ENCODE data around the gene GSTM2.
"Not testable (repeated sequence)": the region's sequence is repeated elsewhere in the genome, so short reads cannot be mapped to it uniquely, and the experiment has no call there.

GSTM2 gene

GRCh38 chr1:109650609-109651008, 17.2 kb upstream of the GSTM2 start:
- DNase-seq, result no peak

GRCh38 chr1:109652402-109652801, 15.5 kb upstream of the GSTM2 start:
- DNase-seq, result no peak

GRCh38 chr1:109653306-109653705, 14.6 kb upstream of the GSTM2 start:
- no peak for DNase-seq

- no peak for DNase-seq
Measured at GRCh38 chr1:109654519-109654918, 13.3 kb upstream of the GSTM2 start.

GRCh38 chr1:109655615-109656519, 12.0 kb upstream of the GSTM2 start, which contains the start of gene GSTM4:
GSTM4 (plus strand) TSS chr1:109656099; CDS start chr1:109656390, 291 bp downstream.
- no peak for DNase-seq

- no peak for DNase-seq
Measured at GRCh38 chr1:109657395-109657794, 10.5 kb upstream of the GSTM2 start.

GRCh38 chr1:109657970-109658369, 9.9 kb upstream of the GSTM2 start:
- DNase-seq, result no peak

- no peak for DNase-seq
Measured at GRCh38 chr1:109658533-109659042, 9.3 kb upstream of the GSTM2 start.

GRCh38 chr1:109659145-109659544, 8.7 kb upstream of the GSTM2 start:
- DNase-seq, result no peak

- no peak for DNase-seq
Measured at GRCh38 chr1:109659997-109660690, 7.7 kb upstream of the GSTM2 start.

DNA sequence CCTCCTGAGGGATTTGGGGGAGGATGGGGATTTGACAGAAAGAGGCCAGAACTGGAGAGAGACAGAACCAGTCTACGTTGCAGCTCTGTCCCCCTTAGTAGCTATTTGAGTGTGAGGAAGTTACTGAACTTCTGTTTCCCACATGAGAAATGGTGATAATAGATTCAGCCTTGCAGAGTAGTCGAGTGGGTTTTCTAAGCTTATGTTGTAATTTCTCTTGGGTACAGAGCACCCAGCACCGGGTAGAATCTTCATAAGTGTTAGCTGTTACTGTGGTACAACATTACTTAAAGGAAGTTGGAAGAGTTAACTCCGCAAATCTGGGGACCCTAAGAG, 7.2 kb upstream of the GSTM2 start:
- not testable (repeated sequence) for DNase-seq

DNA sequence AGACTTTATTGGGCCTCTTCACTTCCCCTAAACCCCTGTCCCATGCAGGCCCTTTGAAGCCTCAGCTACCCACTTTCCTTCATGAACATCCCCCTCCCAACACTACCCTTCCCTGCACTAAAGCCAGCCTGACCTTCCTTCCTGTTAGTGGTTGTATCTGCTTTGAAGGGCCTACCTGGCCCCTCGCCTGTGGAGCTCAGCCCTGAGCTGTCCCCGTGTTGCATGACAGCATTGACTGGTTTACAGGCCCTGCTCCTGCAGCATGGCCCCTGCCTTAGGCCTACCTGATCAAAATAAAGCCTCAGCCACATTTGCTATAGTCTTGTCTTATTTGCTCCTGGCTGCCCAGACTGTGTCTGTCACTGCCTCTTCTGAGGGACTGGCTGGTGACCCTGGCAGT, 6.5 kb upstream of the GSTM2 start:
- DNase-seq, result no peak

- no peak for DNase-seq
Measured at GRCh38 chr1:109664671-109665070, 3.2 kb upstream of the GSTM2 start.

- no peak for DNase-seq
Measured at GRCh38 chr1:109668123-109668775, 392 bp downstream of the GSTM2 start.

- no peak for DNase-seq
Measured at GRCh38 chr1:109669246-109669948, 1.5 kb downstream of the GSTM2 start.

GRCh38 chr1:109669949-109670302, 2.1 kb downstream of the GSTM2 start:
- DNase-seq, result not testable (repeated sequence)

DNA sequence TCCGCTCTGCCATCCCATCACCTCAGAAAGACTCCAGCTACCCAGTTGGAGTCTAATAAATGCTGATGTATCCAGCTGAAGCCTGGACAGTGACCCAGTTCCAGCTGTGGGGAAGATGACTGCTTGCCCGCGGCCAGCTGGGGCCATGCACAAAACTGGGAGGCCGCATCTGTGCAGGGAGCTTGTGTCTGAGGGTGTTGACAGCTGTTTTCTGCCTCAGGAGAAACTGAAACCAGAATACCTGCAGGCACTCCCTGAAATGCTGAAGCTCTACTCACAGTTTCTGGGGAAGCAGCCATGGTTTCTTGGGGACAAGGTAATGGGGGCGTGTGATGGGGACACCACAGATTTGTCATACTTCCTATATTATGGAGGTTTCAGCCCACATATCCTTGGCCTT, 3.2 kb downstream of the GSTM2 start:
- DNase-seq, result no peak

DNA sequence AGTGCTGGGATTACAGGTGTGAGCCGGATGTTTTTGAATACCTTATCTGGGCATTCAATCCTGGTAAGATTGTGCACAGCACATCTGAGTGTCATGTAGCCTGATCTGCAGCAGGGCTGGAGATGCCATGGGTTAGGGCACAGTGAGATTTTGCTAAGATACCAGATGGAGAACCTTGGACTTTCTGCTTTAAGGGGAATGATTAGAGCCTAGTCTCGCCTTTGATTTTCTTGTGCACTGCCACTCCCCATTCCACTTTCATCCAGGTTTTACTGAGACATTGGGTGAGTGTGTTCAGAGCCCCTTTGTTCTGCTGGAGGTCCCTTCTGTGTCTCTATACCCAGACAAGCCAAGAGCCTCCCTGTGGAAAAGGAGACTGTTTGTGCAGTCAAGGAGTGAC, 6.0 kb downstream of the GSTM2 start:
- not testable (repeated sequence) for DNase-seq

- DNase-seq, result not testable (repeated sequence)
Measured at GRCh38 chr1:109676683-109677381, 9.0 kb downstream of the GSTM2 start.

- DNase-seq, result no peak
Measured at GRCh38 chr1:109677459-109677858, 9.6 kb downstream of the GSTM2 start.

DNA sequence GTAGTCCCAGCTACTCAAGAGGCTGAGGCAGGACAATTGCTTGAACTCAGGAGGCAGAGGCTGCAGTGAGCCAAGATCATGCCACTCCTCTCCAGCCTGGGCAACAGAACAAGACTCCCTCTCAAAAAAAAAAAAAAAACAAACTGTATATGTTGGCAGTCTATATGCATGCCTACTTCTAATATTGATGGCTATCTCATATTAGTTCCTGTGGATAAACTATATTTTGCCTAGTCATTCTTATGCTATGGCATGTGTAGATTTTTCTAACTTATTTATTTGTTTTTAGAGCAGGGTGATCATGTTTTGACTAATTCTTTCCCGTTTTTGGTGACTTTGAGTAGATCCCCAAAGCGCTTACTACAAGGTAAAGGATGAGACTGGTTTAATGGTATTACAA, 10.8 kb downstream of the GSTM2 start:
- not testable (repeated sequence) for DNase-seq

DNA sequence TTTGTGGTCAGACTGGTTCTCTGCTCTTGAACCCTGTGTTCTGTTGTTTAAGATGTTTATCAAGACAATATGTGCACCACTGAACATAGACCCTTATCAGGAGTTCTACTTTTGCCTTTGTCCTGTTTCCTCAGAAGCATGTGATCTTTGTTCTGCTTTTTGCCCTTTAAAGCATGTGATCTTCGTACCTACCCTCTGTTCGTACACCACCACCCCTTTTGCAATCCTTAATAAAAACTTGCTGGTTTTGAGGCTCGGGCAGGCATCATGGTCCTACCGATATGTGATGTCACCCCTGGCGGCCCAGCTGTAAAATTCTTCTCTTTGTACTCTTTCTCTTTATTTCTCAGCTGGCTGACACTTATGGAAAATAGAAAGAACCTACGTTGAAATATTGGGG, 16.9 kb downstream of the GSTM2 start:
- not testable (repeated sequence) for DNase-seq
